GM23338 (cell line): ENCODE results near the gene LRRD1. TPM values are rescaled to one million over a fixed set of nuclear protein-coding genes. Genes with fewer than 3 reads are reported as not detected.

Source experiments
- ATAC-seq: fragments of 200-7000 bp; cut with Tn5 transposase; 3 replicates; pipeline ENCODE4 v1.9.1; 2020
- DNase-seq: peaks from one replicate; pipeline ENCODE4 v3.0.0-alpha.2; 2015; ENCODE audit warnings: low spot score
- H2AFZ ChIP-seq: fragments of 200-600 bp; sonication (generic); 2 replicates; pipeline ENCODE4 v1.8.0; 2016; ENCODE audit warnings: antibody characterized with exemption, mild to moderate bottlenecking, moderate library complexity
- H3F3A ChIP-seq: fragments of 200-600 bp; sonication (generic); replicated peaks from 2 replicates; pipeline ENCODE4 v1.8.0; 2017; ENCODE audit warnings: antibody characterized with exemption, mixed run types, low read depth
- H3K27ac ChIP-seq: fragments of 200-600 bp; sonication (generic); 2 replicates; pipeline ENCODE4 v1.6.1; 2016; ENCODE audit warnings: low read depth
- H3K27me3 ChIP-seq: fragments of 200-600 bp; sonication (generic); 2 replicates; pipeline ENCODE4 v1.8.0; 2016; ENCODE audit warnings: mild to moderate bottlenecking, mixed run types, moderate library complexity; ENCODE audit not compliant: insufficient read depth
- H3K36me3 ChIP-seq: fragments of 200-600 bp; sonication (generic); 2 replicates; pipeline ENCODE4 v1.8.0; 2016; ENCODE audit warnings: mild to moderate bottlenecking; ENCODE audit not compliant: insufficient read depth
- H3K4me1 ChIP-seq: fragments of 200-600 bp; sonication (generic); 2 replicates; pipeline ENCODE4 v1.8.0; 2016; ENCODE audit warnings: mild to moderate bottlenecking, moderate library complexity; ENCODE audit not compliant: insufficient read depth
- H3K4me2 ChIP-seq: fragments of 200-600 bp; sonication (generic); 2 replicates; pipeline ENCODE4 v1.7.1; 2017; ENCODE audit warnings: mixed run types
- H3K4me3 ChIP-seq: fragments of 200-600 bp; sonication (generic); 2 replicates; pipeline ENCODE4 v1.6.1; 2016; ENCODE audit warnings: mixed run types
- H3K79me2 ChIP-seq: fragments of 200-600 bp; sonication (generic); replicated peaks from 2 replicates; pipeline ENCODE4 v1.8.0; 2017; ENCODE audit warnings: mild to moderate bottlenecking; ENCODE audit not compliant: insufficient read depth
- H3K9me2 ChIP-seq: fragments of 200-600 bp; sonication (generic); 2 replicates; pipeline ENCODE4 v1.8.0; 2017; ENCODE audit not compliant: insufficient read depth
- H4K20me1 ChIP-seq: fragments of 200-600 bp; sonication (generic); replicated peaks from 2 replicates; pipeline ENCODE4 v1.8.0; 2017; ENCODE audit warnings: mild to moderate bottlenecking; ENCODE audit not compliant: insufficient read depth
- H3K27ac Mint-ChIP-seq: 2 replicates; pipeline ENCODE4 v1.8.0; 2020; ENCODE audit warnings: inconsistent platforms, mild to moderate bottlenecking, moderate library complexity, mixed read lengths
- H3K27me3 Mint-ChIP-seq: 3 replicates; pipeline ENCODE4 v1.8.0; 2022; ENCODE audit warnings: low read depth, mild to moderate bottlenecking, moderate library complexity, mixed read lengths, inconsistent platforms; ENCODE audit not compliant: insufficient read depth, poor library complexity
- H3K36me3 Mint-ChIP-seq: 3 replicates; pipeline ENCODE4 v1.8.0; 2021; ENCODE audit warnings: low read depth, mild to moderate bottlenecking, inconsistent platforms, moderate library complexity, mixed read lengths
- H3K4me1 Mint-ChIP-seq: 3 replicates; pipeline ENCODE4 v1.8.0; 2020; ENCODE audit warnings: mild to moderate bottlenecking, inconsistent platforms, mixed read lengths
- H3K4me3 Mint-ChIP-seq: 3 replicates; pipeline ENCODE4 v1.8.0; 2021; ENCODE audit warnings: moderate library complexity, mild to moderate bottlenecking, inconsistent platforms, mixed read lengths
- H3K9me3 Mint-ChIP-seq: 3 replicates; pipeline ENCODE4 v1.8.0; 2020; ENCODE audit warnings: moderate library complexity, mild to moderate bottlenecking, inconsistent platforms, mixed read lengths
- CREB1 ChIP-seq: fragments of 250-450 bp; sonication (Bioruptor Pico); IDR thresholded peaks from 2 replicates; pipeline ENCODE4 v1.5.0; 2020; ENCODE audit warnings: low read depth, mild to moderate bottlenecking, moderate library complexity
- EZH2phosphoT487 ChIP-seq: fragments of 200-600 bp; sonication (generic); IDR thresholded peaks from one replicate; pipeline ENCODE4 v1.8.1; 2018; ENCODE audit warnings: antibody characterized with exemption; ENCODE audit not compliant: unreplicated experiment
- JUNB ChIP-seq: IDR thresholded peaks from one replicate; pipeline ENCODE4 v1.6.1; 2016; ENCODE audit warnings: antibody characterized with exemption; ENCODE audit not compliant: unreplicated experiment
- NANOG ChIP-seq: IDR thresholded peaks from 2 replicates; pipeline ENCODE4 v1.6.1; 2016; ENCODE audit warnings: antibody characterized with exemption, borderline replicate concordance
- POLR2AphosphoS5 ChIP-seq: IDR thresholded peaks from 2 replicates; pipeline ENCODE4 v1.6.1; 2016; ENCODE audit warnings: antibody characterized with exemption, low read depth
- STAT1 ChIP-seq: IDR thresholded peaks from one replicate; pipeline ENCODE4 v1.6.1; 2016; ENCODE audit warnings: antibody characterized with exemption; ENCODE audit not compliant: unreplicated experiment
- ZNF114 ChIP-seq: fragments of 250-450 bp; sonication (Bioruptor Pico); IDR thresholded peaks from 2 replicates; pipeline ENCODE4 v1.5.0; 2020; ENCODE audit warnings: mild to moderate bottlenecking, moderate library complexity
- polyA plus RNA-seq: library from polyadenylated mRNA; unstranded; fragments of >200 nt; fragmentation: Nextera tagmentation; extraction: Ambion mirVana; gene quantifications from 2 replicates; pipeline ENCODE4 v1.2.1, GENCODE V29; 2016
- total RNA-seq: library from RNA; depleted of rRNA; stranded (reverse); fragments of >200 nt; shearing (Covaris generic); gene quantifications from 2 replicates; pipeline ENCODE4 v1.2.3, GENCODE V29; 2014
- TF ChIP-seq, protein P1 (sequence below): IDR thresholded peaks from 2 replicates; pipeline ENCODE4 v1.6.1; 2016; ENCODE audit warnings: antibody characterized with exemption
- TF ChIP-seq, protein P2 (sequence below), 2 experiments: fragments of 200-600 bp in 1 of 2; sonication (generic) in 1 of 2; conservative IDR thresholded peaks; 2 replicates each; pipeline versions ENCODE4 v1.5.1 to v1.6.1; 2016 to 2017; ENCODE audit warnings: antibody characterized with exemption in 2 of 2, low read depth in 2 of 2, mild to moderate bottlenecking in 2 of 2, moderate library complexity in 1 of 2
- TF ChIP-seq, protein P3 (sequence below): fragments of 250-450 bp; sonication (Bioruptor Pico); IDR thresholded peaks from 2 replicates; pipeline ENCODE4 v1.5.0; 2020; ENCODE audit warnings: mild to moderate bottlenecking, moderate library complexity

Gene LRRD1
- total and polyA plus RNA-seq, 2 experiments from 2014 or later, result 0.11 TPM; not detected in 1

DNA sequence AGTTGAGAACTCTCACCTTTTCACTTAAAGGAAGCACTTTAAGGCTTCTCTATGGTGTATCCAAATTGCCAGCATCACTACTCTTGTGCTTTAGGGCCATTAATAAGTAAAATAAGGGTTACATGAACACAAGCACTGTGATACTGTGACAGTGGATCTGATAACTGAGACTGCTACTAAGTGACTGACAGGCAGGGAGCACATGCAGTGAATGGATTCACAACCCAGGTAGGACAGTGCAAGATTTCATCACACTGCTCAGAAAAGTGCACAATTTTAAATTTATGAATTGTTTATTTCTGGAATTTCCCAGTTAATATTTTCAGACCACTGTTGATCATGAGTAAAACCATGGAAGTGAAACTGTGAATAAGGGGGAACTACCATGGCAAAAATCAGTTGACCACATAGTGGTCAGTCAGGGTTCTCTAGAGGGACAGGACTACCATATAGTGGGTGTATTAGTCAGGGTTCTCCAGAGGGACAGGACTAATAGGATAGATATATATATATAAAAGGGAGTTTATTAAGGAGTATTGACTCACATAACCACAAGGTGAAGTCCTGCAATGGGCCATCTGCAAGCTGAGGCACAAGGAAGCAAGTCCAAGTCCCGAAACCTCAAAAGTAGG, 23.7 kb downstream of the LRRD1 start:
- Histone ChIP-seq H3K36me3 (no peaks in the 10 kb centered on the region), H3K79me2 (no peaks in the 10 kb centered on the region), H3K27ac (no peak overlapping the region), H3F3A (no peaks in the 10 kb centered on the region), H3K4me1 (no peaks in the 10 kb centered on the region), H3K9me2 (no peaks in the 10 kb centered on the region), H2AFZ (no peak overlapping the region; the same call in 1 of the 2 replicates), H3K27me3 (no peaks in the 10 kb centered on the region), H3K4me3 (no peak overlapping the region), H4K20me1 (no peaks in the 10 kb centered on the region), H3K4me2 (no peak overlapping the region)
- TF ChIP-seq POLR2AphosphoS5 (no peak), STAT1 (no peak), JUNB (no peak), NANOG (no peak), EZH2phosphoT487 (no peak), CREB1 (no peak), ZNF114 (CRISPR knock-in tag) (no peak)
- TF ChIP-seq, protein P1, sequence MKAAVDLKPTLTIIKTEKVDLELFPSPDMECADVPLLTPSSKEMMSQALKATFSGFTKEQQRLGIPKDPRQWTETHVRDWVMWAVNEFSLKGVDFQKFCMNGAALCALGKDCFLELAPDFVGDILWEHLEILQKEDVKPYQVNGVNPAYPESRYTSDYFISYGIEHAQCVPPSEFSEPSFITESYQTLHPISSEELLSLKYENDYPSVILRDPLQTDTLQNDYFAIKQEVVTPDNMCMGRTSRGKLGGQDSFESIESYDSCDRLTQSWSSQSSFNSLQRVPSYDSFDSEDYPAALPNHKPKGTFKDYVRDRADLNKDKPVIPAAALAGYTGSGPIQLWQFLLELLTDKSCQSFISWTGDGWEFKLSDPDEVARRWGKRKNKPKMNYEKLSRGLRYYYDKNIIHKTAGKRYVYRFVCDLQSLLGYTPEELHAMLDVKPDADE, result no peak
- TF ChIP-seq, protein P2, sequence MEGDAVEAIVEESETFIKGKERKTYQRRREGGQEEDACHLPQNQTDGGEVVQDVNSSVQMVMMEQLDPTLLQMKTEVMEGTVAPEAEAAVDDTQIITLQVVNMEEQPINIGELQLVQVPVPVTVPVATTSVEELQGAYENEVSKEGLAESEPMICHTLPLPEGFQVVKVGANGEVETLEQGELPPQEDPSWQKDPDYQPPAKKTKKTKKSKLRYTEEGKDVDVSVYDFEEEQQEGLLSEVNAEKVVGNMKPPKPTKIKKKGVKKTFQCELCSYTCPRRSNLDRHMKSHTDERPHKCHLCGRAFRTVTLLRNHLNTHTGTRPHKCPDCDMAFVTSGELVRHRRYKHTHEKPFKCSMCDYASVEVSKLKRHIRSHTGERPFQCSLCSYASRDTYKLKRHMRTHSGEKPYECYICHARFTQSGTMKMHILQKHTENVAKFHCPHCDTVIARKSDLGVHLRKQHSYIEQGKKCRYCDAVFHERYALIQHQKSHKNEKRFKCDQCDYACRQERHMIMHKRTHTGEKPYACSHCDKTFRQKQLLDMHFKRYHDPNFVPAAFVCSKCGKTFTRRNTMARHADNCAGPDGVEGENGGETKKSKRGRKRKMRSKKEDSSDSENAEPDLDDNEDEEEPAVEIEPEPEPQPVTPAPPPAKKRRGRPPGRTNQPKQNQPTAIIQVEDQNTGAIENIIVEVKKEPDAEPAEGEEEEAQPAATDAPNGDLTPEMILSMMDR (conservative IDR thresholded peaks at IDR 0.05; ENCODE audit: low read depth in 2 of 2), result no peak
- TF ChIP-seq, protein P3, sequence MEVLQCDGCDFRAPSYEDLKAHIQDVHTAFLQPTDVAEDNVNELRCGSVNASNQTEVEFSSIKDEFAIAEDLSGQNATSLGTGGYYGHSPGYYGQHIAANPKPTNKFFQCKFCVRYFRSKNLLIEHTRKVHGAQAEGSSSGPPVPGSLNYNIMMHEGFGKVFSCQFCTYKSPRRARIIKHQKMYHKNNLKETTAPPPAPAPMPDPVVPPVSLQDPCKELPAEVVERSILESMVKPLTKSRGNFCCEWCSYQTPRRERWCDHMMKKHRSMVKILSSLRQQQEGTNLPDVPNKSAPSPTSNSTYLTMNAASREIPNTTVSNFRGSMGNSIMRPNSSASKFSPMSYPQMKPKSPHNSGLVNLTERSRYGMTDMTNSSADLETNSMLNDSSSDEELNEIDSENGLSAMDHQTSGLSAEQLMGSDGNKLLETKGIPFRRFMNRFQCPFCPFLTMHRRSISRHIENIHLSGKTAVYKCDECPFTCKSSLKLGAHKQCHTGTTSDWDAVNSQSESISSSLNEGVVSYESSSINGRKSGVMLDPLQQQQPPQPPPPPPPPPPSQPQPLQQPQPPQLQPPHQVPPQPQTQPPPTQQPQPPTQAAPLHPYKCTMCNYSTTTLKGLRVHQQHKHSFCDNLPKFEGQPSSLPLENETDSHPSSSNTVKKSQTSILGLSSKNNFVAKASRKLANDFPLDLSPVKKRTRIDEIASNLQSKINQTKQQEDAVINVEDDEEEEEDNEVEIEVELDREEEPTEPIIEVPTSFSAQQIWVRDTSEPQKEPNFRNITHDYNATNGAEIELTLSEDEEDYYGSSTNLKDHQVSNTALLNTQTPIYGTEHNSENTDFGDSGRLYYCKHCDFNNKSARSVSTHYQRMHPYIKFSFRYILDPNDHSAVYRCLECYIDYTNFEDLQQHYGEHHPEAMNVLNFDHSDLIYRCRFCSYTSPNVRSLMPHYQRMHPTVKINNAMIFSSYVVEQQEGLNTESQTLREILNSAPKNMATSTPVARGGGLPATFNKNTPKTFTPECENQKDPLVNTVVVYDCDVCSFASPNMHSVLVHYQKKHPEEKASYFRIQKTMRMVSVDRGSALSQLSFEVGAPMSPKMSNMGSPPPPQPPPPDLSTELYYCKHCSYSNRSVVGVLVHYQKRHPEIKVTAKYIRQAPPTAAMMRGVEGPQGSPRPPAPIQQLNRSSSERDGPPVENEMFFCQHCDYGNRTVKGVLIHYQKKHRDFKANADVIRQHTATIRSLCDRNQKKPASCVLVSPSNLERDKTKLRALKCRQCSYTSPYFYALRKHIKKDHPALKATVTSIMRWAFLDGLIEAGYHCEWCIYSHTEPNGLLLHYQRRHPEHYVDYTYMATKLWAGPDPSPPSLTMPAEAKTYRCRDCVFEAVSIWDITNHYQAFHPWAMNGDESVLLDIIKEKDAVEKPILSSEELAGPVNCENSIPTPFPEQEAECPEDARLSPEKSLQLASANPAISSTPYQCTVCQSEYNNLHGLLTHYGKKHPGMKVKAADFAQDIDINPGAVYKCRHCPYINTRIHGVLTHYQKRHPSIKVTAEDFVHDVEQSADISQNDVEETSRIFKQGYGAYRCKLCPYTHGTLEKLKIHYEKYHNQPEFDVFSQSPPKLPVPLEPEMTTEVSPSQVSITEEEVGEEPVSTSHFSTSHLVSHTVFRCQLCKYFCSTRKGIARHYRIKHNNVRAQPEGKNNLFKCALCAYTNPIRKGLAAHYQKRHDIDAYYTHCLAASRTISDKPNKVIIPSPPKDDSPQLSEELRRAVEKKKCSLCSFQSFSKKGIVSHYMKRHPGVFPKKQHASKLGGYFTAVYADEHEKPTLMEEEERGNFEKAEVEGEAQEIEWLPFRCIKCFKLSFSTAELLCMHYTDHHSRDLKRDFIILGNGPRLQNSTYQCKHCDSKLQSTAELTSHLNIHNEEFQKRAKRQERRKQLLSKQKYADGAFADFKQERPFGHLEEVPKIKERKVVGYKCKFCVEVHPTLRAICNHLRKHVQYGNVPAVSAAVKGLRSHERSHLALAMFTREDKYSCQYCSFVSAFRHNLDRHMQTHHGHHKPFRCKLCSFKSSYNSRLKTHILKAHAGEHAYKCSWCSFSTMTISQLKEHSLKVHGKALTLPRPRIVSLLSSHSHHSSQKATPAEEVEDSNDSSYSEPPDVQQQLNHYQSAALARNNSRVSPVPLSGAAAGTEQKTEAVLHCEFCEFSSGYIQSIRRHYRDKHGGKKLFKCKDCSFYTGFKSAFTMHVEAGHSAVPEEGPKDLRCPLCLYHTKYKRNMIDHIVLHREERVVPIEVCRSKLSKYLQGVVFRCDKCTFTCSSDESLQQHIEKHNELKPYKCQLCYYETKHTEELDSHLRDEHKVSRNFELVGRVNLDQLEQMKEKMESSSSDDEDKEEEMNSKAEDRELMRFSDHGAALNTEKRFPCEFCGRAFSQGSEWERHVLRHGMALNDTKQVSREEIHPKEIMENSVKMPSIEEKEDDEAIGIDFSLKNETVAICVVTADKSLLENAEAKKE (CRISPR knock-in tag), result no peak
- no peaks in the 10 kb centered on the region for H3K4me1 Mint-ChIP-seq
- H3K9me3 Mint-ChIP-seq, result no peaks in the 10 kb centered on the region
- no peak overlapping the region for H3K4me3 Mint-ChIP-seq
- peaks cover 2% of the 10 kb centered on the region for H3K27me3 Mint-ChIP-seq
- ATAC-seq (no peak), DNase-seq (no peak)
- H3K36me3 Mint-ChIP-seq, result no peaks in the 10 kb centered on the region
- H3K27ac Mint-ChIP-seq, result no peak overlapping the region
